Limb (tissue), 2 donors: ENCODE measurements around the gene FFAR3.
A peak's percentile ranks its signal among the peaks of the same experiment; 100 is the strongest.

Experiments used
- DNase-seq, 2 donors: peaks; one replicate each; pipeline ENCODE4 v3.0.0-alpha.2; 2016; ENCODE audit errors: extremely low spot score in 2 of 2

FFAR3 gene, protein sequence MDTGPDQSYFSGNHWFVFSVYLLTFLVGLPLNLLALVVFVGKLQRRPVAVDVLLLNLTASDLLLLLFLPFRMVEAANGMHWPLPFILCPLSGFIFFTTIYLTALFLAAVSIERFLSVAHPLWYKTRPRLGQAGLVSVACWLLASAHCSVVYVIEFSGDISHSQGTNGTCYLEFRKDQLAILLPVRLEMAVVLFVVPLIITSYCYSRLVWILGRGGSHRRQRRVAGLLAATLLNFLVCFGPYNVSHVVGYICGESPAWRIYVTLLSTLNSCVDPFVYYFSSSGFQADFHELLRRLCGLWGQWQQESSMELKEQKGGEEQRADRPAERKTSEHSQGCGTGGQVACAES

DNA sequence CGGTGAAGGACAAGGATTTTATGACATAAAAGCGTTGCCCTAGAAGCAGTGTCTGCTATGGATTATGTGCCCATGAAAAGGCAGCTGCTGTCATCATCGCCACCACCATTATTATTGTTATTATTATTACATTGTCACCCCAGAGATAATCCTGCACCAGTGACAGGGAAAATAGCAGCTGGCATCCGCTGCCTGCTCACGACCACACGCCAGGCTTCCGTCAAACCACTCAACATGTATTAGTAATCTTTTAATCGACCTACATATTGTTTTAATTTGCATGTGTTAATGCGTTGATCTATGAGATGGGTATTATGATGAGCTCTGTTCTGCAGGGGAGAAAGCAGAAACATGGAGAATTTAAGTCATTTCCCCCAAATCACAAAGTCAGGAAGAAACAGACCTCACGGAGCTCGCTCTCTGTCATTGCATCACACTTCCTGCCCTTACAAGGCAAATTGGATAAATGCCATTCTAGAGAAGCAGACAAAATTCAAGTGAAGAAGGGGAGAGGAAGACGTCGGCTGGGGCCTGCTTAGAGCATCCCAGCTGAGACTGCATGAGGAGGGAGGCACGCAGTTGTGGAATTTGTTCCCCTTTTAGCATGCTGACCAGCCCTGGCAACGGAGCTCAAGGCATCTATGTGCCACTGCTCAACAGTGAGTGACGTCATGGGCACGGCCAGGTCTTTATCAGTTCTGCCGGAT lies at the start of gene FFAR3:
FFAR3 (plus strand) TSS at position 594 of the 707 bp plus-strand sequence. CDS start 431 bp downstream, outside the sequence.
- peak in 1 of 2 donors; percentile 6 for DNase-seq

DNA sequence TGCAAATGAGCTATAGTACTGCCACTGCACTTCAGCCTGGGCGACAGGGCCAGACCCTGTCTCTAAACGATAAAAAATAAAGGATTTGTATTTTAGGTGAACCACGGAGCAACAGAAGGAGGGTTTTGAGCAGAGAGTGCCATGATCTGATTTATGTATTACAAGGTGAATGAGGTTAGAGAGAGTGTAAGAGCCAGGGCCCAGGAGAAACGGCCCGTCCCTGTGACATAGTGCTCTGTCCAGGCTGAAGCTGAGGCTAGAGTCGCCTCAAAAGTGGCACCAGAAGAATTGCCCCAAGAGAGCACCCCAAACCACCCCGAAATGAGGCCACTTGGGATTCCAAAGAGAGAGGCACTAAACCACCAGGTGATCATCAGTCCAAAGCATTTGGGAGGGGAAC lies 49.4 kb upstream of the FFAR3 start:
- DNase-seq, result no peak

DNA sequence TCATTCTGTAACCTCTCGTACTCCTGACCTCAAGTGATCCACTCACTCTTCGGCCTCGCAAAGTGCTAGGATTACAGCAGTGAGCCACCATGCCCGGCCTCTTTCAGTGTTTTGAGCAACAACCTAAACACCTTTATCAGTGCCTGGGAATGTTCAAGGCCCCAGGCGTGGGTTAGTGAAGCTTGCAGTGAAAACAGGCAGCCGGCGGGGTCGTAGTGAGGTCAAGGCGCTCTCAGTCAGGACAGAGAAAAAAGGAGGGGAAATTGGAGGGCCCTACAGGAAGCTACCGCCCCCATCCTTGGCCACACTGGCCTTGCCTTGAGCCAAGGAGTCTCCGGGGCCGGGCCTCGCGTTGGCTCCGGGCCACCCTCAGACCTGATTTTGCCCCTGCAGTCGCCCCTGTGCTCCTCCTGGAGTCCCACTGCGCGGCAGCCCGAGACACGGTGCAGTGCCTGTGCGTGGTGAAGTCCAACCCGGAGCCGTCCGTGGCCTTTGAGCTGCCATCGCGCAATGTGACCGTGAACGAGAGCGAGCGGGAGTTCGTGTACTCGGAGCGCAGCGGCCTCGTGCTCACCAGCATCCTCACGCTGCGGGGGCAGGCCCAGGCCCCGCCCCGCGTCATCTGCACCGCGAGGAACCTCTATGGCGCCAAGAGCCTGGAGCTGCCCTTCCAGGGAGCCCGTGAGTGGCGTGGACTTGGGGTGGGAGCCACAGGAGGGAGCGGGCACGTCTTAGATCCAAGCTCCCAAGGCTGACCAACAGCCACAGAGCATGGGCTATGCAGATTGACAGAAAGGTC lies 48.6 kb upstream of the FFAR3 start:
- DNase-seq, result peak; percentile 27 to 63

DNA sequence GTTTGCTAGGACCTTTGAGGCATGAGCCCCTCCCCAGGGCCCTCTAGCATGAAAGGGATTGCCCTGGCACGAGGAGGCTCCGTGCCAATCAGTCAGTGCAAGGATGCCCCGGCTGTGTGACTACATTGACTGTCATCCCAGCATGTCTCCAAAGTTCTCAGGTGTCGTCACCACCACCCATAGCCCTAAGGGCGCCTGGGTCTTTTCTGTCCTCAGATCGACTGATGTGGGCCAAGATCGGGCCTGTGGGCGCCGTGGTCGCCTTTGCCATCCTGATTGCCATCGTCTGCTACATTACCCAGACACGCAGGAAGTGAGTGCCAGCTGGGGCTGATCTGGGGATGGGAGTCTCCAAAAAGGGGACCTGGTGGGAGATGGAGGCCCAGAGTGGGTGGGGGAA lies 47.9 kb upstream of the FFAR3 start:
- no peak for DNase-seq

DNA sequence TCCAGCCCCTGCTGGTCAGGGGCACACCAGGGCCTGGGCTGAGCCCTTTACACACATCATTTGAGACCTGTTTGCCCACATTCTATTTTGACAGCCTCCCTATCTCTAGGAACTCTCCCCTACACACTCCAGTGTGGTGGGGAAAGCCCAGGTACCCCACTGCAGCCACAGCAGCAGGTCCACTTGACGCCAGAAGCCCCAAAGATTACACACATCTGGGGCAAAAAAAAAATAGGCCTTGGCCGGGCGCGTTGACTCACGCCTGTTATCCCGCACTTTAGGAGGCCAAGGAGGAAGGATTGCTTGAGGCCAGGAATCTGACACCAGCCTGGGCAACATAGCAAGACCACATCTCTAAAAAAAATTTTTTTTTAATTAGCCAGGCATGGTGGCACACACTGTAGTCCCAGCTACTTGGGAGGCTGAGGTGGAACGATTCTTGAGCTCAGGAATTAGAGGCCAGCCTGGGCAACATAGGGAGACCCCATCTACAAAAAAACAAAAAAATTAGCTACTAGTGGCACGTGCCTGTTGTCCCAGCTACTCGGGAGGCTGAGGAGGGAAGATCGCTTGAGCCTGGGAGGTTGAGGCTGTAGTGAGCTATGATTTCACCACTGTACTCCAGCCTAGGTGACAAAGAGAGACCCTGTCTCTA lies 47.3 kb upstream of the FFAR3 start:
- DNase-seq, result no peak

DNA sequence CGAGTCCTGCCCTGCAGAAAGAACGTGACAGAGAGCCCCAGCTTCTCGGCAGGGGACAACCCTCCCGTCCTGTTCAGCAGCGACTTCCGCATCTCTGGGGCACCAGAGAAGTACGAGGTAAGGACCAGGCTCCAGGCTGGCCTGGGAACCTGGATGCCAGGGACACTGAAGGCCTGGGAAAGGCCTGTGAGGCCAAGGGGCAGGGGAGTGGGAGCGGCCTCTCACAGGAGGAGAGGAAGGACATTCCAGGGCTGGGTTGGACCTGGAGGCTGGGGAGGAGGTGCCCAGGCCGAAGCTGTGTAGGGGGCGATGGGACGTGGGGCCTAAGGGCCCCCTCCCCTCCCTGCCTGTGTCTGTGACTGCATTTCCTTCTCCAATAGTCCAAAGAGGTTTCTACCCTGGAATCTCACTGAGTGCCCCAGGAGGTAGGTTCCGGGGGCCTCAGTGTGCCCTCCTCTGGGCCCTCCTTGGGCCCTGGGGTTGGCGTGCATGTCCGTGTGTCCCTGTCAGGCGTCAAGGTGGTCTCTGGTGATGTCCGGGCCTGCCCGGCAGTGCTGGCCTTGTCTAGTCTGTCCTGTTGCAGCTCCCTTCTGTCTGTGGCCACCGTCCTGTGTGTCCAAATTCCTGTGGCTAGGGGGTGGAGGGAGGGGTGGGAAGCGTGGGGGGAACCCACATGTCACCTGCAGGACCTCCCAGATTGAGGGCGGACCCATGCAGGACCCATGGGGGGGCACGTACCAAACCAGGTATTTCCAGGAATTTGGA lies 46.2 kb upstream of the FFAR3 start:
- no peak for DNase-seq

DNA sequence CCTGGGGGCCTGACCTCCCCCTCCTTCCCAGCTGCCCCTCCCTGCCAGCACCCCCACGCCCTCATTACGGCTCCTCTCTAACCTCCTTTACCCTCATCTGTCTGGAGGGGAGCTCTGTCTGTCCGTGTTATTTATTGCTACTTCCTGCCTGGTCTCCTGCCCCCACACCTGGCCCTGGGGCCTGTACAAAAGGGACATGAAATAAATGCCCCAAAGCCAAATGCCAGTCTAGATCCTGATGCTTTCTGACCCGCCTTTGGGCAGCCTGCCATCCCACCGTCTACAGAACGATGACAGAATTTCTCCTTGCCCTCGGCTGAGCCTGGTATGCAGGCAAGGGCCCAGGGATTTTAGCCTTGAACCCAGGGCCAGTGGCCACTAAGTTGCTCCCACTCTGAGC lies 44.7 kb upstream of the FFAR3 start:
- peak in 1 of 2 donors; percentile 22 for DNase-seq

DNA sequence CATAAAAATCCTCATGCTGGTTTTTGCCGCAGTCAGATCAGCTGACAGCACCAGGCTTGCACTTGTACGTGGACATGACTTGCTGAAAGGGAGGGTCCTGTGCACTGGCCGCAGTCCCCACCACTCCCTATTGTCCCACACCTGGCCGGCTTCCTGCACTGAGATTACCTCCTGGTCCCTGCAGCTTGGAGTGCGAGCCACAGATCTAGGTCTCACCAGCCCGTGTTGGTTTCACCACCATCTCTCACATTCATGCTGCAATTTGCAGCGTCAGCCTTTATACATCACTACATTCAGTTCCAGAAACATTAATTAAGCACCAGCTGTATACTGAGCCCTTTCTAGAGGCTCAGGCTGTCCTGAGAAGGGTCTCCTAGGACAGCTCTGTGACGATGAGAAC lies 44.2 kb upstream of the FFAR3 start:
- no peak for DNase-seq

DNA sequence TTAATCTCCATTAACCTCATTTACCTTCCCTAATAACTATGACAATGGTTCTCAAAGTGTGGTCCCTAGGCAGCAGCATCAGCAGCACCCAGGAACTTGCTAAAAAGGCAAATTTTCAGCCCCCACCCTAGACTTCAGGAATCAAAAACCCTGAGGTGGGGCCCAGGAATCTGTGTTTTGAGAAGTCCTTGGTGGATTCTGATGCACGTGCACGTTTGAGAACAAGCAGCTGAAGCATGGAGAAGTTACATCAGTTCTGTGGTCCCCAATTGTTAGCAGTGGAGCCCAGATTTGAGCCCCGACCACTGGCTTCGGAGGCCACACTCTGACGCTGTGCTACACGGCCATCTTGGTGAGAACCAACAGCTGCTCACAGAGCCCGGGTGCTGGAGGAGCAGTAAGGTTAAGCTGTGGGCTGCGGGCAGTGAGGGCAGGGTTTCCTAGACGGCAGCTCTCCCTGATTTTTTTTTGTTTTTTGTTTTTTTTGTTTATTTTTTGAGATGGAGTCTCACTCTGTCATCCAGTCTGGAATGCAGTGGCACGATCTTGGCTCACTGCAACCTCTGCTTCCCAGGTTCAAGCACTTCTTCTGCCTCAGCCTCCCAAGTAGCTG lies 43.3 kb upstream of the FFAR3 start:
- DNase-seq, result no peak

DNA sequence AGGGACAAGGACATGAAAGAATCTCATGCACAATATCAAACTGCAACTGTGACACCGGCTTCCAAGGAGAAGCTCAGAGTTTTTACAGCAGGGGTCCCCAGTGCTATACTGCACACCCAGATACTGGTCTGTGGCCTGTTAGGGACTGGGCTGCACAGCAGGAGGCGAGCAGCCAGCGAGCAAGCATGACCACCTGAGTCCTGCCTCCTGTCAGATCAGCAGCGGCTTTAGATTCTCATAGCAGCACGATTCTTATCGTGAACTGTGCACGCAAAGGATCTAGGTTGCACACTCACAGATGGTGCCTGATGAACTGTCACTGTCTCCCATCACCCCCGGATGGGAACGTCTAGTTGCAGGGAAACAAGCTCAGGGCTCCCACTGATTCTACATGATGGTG lies 42.4 kb upstream of the FFAR3 start:
- DNase-seq, result peak in 1 of 2 donors; percentile 16

DNA sequence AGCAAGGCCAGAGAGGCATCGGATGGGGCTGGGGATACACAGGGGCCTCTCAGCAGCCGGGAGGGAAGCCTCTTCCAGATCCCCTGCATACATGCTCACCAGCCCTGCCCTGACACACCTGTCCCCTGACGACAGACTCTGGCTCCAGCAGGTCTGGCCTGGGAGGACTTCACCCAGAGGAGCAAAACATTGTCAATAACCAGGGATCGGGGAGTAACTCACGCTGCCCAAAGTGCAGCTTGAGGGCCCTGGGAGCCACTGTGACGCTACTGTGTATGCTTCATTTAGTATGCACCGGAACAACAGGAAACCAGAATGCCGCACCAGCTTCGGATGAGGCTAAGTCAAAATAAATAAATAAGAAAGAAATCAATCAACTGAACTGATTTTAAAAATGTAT lies 41.7 kb upstream of the FFAR3 start:
- no peak for DNase-seq

DNA sequence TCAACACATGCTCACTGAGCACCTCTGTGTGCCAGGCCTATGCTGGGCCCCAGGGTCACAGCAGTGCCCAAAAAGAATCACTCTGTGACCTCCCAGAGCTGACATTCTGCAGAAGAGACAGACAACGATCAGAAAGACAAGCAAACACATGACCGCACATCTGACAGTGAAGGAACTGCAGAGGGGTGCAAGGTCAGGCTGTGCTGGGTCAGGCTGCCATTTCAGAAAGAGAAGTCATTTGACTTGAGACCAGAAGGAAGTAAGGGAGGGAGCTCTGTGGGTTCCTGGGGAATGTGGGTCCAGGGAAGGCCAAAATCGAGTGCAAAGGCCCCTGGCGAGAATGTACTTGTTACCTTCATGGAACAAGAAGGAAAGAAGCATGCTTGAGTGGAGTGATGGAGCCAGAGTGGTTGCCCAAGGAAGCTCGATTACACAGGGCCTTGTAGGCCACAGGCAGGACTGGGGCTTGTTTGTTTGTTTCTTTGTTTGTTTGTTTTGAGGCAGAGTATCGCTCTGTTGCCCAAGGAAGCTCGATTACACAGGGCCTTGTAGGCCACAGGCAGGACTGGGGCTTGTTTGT lies 40.7 kb upstream of the FFAR3 start:
- no peak for DNase-seq

DNA sequence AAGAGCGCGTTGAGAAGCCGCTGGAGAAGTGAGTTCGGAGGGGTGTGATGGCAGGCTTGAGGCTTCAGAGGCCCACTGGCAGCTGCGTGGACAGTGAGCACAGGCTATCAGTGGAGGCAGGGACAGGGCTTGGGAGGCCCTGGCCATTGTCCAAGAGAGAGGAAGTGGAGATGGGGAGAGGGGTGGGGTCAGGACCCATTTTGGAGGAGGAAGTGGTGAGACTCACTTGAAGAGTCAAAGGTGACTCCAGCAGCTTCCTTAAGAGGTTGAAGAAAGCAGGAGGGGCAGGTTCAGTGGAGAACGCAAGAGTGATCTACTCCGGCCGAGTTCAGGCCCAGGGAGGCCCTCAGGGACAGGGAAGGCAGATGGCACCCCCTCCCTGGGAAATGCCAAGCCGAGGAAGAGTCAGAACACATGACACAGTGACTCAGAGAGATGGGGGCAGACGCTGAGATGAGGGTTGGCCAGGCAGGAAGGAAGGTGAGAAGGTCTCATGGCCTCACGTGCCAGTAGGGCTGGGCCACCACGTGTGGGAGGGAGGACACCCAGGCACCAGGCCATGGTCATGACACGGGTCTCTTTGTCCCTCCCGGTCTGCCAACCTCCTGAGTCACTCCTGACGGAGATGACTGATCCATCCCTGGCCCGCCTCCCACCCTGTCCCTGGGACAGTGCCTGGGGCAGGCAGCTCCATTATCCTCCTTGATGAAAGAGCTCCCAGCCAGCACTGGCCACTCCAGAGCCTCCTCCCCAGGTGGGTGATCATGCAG lies 39.4 kb upstream of the FFAR3 start:
- DNase-seq, result no peak

DNA sequence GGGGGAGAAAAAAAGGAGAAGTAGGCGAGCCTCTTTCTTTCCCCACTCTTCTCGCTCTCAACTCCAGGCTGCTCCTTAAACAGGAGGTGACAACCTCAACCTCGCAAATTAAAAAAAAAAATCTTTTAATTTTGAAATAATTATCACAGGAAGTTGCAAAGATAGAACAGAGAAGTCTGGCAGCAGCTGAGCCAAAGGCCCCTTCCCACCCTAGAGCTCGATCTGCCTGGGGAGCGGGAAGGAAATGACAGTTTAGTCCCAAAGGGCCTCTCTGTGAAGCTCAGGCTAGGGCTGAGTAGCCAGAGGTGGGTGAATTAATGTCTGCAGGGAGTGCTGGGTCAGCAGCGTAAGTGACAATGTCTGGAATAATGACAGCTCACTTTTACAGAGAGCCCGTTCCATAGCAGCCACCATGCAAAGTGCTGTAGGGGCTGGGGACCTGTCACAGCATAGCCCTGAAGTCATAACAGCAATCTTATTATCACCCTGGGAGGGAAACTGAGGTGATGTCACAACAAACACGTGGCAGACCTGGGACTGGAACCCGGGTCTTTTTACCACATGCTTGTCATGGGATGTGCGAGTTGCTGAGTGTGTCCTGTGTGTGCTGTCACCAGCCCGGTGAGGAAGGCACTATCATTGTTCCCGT lies 38.1 kb upstream of the FFAR3 start:
- no peak for DNase-seq

DNA sequence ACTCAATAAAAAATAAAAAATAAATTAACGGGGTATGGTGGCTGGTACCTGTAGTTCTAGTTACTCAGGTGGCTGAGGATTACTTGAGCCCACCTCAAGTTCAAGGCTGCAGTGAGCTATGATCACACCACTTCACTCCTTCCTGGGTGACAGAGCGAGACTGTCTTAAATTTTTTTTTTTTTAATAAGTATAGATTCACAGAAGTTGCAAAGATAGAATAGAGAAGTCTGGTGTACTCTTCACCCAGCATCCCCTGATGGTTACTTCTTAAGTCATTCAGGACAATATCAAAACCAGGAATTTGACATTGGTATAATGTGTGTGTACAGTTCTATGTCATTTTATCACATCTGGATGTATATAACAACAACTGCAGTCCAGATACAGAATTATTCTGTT lies 37.0 kb upstream of the FFAR3 start:
- no peak for DNase-seq

DNA sequence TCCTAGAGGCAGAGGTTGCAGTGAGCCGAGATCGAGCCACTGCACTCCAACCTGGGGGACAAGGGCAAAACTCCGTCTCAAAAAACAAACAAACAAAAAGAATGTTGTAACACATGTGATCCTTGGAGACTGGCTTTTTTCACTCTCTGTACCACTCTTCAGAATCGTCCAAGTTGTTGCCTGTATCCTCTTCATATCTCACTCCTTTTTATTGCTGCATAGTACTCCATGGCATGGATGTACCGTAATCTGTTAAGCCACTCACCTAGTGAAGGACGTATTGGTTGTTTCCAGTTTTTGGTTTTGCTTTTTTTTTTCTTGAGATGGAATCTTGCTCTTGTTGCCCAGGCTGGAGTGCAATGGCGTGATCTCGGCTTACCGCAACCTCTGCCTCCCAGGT lies 36.2 kb upstream of the FFAR3 start:
- DNase-seq, result no peak

DNA sequence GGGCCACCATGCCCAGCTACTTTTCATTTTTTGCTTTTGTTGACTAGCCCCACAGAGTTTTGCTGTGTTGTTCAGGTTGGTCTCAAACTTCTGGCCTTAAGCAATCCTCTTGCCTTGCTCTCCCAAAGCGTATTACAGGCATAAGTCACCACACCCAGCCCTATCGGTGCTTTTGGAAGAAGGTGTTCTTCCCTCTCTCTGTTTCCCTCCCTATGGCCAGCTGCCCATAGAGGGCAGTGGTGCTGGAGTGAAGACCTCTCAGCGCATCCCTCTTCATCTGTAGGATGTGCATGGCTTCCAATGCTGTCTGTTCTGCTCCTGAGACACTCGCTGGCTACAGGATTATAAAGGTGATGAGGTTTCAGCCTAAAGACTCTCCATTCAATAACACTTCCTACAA lies 30.6 kb upstream of the FFAR3 start:
- no peak for DNase-seq

DNA sequence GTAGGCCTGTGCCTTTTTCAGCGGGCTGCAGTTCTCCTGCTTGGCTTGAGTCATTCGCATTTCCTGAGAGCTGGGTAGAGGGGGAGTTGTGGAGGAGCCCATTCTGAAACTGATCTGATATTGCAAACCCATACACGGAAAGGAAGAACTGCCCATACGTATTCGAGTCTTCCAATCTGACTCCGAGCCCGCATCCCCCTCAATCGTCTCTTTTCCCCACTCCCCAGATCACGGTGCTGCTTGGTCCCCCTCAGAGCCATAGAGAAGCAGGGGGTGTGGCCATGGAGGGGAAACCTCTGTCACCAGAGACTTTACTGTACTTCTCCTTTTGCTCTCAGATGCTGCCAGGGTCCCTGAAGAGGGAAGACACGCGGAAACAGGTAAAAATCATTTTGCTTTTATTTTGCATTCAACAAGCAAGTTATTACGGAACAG lies 29.4 kb upstream of the FFAR3 start, which contains the start of gene CD22:
CD22 (plus strand) TSS at position 337 of the 435 bp plus-strand sequence. CDS start 2,854 bp downstream, outside the sequence.
- no peak for DNase-seq

DNA sequence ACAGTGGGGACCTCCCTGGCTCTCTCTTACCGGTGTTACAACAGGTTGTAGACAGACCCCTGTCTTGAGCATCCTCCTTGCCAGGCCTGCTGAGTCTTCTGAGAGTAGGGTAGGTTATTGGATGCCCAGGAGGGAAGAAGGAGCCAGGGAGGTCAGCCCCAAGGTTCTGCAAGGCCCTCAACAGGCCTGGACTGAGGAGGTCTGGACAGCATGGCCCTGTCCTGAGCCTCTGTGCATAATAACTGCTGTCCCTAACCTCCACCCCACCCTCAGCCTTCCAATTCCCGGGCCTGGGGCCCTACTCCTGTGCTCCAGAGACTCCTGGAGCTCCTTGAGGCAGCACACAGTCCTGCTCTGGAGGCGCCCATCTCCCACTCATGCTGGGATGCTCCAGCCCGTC lies 28.9 kb upstream of the FFAR3 start:
- DNase-seq, result no peak
